Thoracic aorta (tissue), 2 donors: ENCODE data around the gene MYOZ2. TPM values are rescaled to one million over a fixed set of nuclear protein-coding genes. Genes with fewer than 3 reads are reported as not detected.
"Not testable (repeated sequence)": the region's sequence is repeated elsewhere in the genome, so short reads cannot be mapped to it uniquely, and the experiment has no call there.

Source experiments
- ATAC-seq: fragments of 150-250 bp; one replicate; pipeline ENCODE4 v1.8.0; 2017; ENCODE audit warnings: low read depth; ENCODE audit not compliant: insufficient number of reproducible peaks, low FRiP score
- DNase-seq: peaks from one replicate; pipeline ENCODE4 v3.0.0-alpha.2; 2020; ENCODE audit warnings: low spot score
- H3K27ac ChIP-seq, 2 donors: fragments of 200-600 bp; sonication (generic); 1 replicate in 1 of 2; 2 replicates in 1 of 2; pipeline ENCODE4 v1.5.1; 2016; ENCODE audit warnings: mild to moderate bottlenecking in 2 of 2, moderate library complexity in 2 of 2
- H3K27me3 ChIP-seq: fragments of 200-600 bp; sonication (generic); replicated peaks from 2 replicates; pipeline ENCODE4 v1.6.0; 2016; ENCODE audit warnings: mild to moderate bottlenecking; ENCODE audit not compliant: insufficient read depth
- H3K36me3 ChIP-seq: fragments of 200-600 bp; sonication (generic); one replicate; pipeline ENCODE4 v1.5.1; 2016
- H3K4me1 ChIP-seq, 2 donors: fragments of 200-600 bp; sonication (generic); 1 replicate in 1 of 2; 2 replicates in 1 of 2; pipeline versions ENCODE4 v1.5.1 to v1.6.0; 2016; ENCODE audit warnings: low read depth in 2 of 2, mild to moderate bottlenecking in 1 of 2; ENCODE audit not compliant: control insufficient read depth in 1 of 2
- H3K4me3 ChIP-seq: fragments of 200-600 bp; sonication (generic); 2 replicates; pipeline ENCODE4 v1.5.1; 2016; ENCODE audit warnings: mild to moderate bottlenecking
- H3K9me3 ChIP-seq: fragments of 200-600 bp; sonication (generic); 2 replicates; pipeline ENCODE4 v1.5.1; 2016
- CTCF ChIP-seq: fragments of 200-600 bp; sonication (generic); IDR thresholded peaks from one replicate; pipeline ENCODE4 v1.5.1; 2019; ENCODE audit warnings: antibody characterized with exemption
- total RNA-seq, 2 donors: library from RNA; depleted of rRNA; stranded (reverse); fragments of >200 nt; gene quantifications; one replicate each; pipeline versions ENCODE4 v1.1.0 to v1.2.3, GENCODE V29; 2016

Gene MYOZ2
- total RNA-seq, 2 donors from 2014 or later: 11.0 to 11.5 TPM

- DNase-seq: no peak
- Histone ChIP-seq H3K4me1 (peaks cover 22 to 67% of the 10 kb centered on the region in 2 donors), H3K27ac (no peak overlapping the region), H3K9me3 (no peaks in the 10 kb centered on the region), H3K4me3 (no peak overlapping the region), H3K27me3 (no peaks in the 10 kb centered on the region), H3K36me3 (no peaks in the 10 kb centered on the region)
- ATAC-seq: no peak
- no peak for TF ChIP-seq CTCF
Measured at GRCh38 chr4:119138046-119138445, 2.4 kb downstream of the MYOZ2 start.

- Histone ChIP-seq H3K27ac (peak overlapping the region; percentile 25 to 31), H3K4me1 (peaks cover 22 to 66% of the 10 kb centered on the region in 2 donors), H3K9me3 (no peaks in the 10 kb centered on the region), H3K36me3 (no peaks in the 10 kb centered on the region), H3K4me3 (no peak overlapping the region), H3K27me3 (no peaks in the 10 kb centered on the region)
- TF ChIP-seq CTCF: no peak
- ATAC-seq (no peak), DNase-seq (no peak)
Measured at GRCh38 chr4:119139311-119139710, 3.7 kb downstream of the MYOZ2 start.

- ATAC-seq: no peak
- H3K36me3 ChIP-seq: no peaks in the 10 kb centered on the region
- TF ChIP-seq CTCF: no peak
- no peak overlapping the region for H3K4me3 ChIP-seq
- H3K27ac ChIP-seq: peak overlapping the region; percentile 25 to 31
- peaks cover 22 to 60% of the 10 kb centered on the region in 2 donors for H3K4me1 ChIP-seq
- DNase-seq: no peak
- H3K27me3 ChIP-seq: no peaks in the 10 kb centered on the region
- H3K9me3 ChIP-seq: no peaks in the 10 kb centered on the region
Measured at GRCh38 chr4:119139822-119140252, 4.2 kb downstream of the MYOZ2 start.

GRCh38 chr4:119141283-119141682 is 5.7 kb downstream of the MYOZ2 start:
- H3K4me3 ChIP-seq, DNase-seq, H3K27me3 ChIP-seq, H3K9me3 ChIP-seq, ATAC-seq, H3K27ac ChIP-seq, H3K36me3 ChIP-seq: not testable (repeated sequence)
- peaks cover 17 to 46% of the 10 kb centered on the region in 2 donors for H3K4me1 ChIP-seq

- peaks cover 17 to 40% of the 10 kb centered on the region in 2 donors for H3K4me1 ChIP-seq
- no peak overlapping the region for H3K27ac ChIP-seq
- DNase-seq: no peak
- no peaks in the 10 kb centered on the region for H3K9me3 ChIP-seq
- H3K36me3 ChIP-seq: no peaks in the 10 kb centered on the region
- H3K27me3 ChIP-seq: no peaks in the 10 kb centered on the region
- H3K4me3 ChIP-seq: no peak overlapping the region
- no peak for TF ChIP-seq CTCF
- ATAC-seq: no peak
Measured at GRCh38 chr4:119142833-119143232, 7.2 kb downstream of the MYOZ2 start.

- H3K4me1 ChIP-seq: peaks cover 17 to 36% of the 10 kb centered on the region in 2 donors
- H3K27me3 ChIP-seq, DNase-seq, H3K27ac ChIP-seq, H3K9me3 ChIP-seq, H3K36me3 ChIP-seq, ATAC-seq, H3K4me3 ChIP-seq: not testable (repeated sequence)
Measured at GRCh38 chr4:119143341-119143740, 7.7 kb downstream of the MYOZ2 start.
